Right renal cortex interstitium (tissue), 3 donors: ENCODE data around the gene MRPL30. TPM values are rescaled to one million over a fixed set of nuclear protein-coding genes. Genes with fewer than 3 reads are reported as not detected.
"Not testable (repeated sequence)": the region's sequence is repeated elsewhere in the genome, so short reads cannot be mapped to it uniquely, and the experiment has no call there.

Experiments
- DNase-seq, 3 donors: peaks; one replicate each; pipeline ENCODE4 v3.0.0-alpha.2; 2013; ENCODE audit warnings: low read depth in 3 of 3, low spot score in 2 of 3
- polyA plus RNA-seq, 3 donors: library from polyadenylated mRNA; unstranded; fragments of 120-200 nt; gene quantifications; one replicate each; pipeline ENCODE4 v1.2.1, GENCODE V29; 2013; ENCODE audit not compliant: insufficient read length in 3 of 3

MRPL30 gene
- polyA plus RNA-seq, 3 donors, result 51.9 to 58.8 (median 53.0) TPM

DNA sequence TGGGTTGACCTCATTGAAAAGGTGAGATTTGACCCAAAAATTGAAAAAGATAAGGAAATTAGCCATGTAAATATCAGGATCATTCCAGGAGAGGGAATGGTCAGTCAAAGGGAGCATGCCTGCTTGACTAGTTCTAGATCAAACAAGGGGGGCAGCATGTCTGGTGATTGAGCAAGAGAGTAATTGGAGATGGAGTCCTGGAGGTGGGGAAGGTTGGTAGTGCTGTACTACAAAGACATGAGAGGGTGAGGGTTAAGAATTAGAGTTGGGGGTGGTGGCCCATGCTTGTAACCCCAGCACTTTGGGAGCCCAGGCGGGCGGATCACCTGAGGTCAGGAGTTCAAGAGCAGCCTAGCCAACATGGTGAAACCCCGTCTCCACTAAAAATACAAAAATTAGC is 2.0 kb downstream of the MRPL30 start:
- no peak for DNase-seq

DNA sequence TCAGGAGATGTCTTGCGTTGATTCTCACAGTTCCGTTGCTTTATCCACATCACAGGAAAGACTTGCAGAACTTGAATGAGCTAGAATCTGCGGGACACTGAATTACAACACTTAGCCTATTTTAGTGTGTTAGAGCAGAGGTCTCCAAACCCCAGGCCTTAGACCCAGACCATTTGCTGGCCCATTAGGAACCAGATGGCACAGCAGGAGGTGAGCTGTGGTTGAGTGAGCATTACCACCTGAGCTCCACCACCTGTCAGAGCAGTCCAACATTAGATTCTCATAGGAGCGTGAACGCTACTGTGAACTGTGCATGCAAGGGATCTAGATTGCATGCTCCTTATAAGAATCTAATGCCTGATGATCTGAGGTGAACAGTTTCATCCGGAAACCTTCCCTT is 3.8 kb downstream of the MRPL30 start:
- DNase-seq, result no peak

DNA sequence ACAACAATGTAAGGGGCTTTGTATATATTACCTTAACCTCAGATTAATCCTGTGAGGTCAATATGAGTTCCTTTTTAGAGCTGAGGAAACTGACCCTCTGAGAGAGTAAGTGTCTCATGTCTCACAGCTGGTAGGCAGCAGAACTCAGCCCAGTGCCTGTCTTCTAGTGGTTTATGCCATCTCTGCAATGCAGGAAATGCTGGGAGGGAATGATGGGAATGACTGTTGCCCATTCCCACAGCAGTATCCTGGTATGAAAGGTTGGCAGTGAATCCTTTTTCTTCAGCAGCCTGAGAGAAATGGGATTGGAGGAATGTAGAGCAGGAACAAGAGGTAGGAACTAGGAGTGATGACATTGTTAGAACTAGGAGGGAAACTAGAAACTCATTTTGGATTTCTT is 6.0 kb downstream of the MRPL30 start:
- DNase-seq, result no peak

DNA sequence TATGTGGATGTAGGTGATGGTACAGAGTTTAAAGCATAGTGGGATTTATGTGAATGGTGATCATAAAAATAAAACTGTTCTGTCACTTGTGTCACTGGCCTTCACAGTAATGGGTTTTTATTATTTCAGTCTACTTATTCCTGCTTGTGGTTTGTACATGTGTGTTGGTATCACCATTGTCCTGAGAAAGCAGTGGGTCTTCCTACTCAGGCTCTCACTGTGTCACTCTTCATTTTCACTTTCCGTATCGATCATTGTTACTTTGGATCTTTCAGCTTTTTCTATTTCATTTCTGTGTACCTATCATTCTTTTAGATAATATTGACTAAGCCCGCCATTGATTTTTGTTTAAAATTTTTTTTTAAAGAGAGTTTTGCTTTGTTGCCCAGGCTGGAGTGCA is 7.4 kb downstream of the MRPL30 start:
- DNase-seq, result no peak

DNA sequence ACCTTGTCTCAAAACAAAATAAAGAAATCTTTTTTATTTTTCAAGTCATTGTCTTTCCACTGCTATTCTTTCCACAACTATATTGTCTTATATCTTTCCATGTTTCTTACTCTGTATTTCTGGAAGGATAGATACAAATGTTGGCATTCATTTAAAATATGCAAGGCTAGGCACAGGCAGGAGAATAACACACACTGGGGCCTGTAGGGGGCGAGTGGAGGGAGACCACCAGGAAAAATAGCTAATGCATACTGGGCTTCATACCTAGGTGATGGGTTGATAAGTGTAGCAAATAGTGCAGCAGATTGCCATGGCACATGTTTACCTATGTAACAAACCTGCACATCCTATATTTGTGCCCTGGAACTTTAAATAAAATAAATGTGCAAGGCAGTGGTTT is 9.6 kb downstream of the MRPL30 start:
- DNase-seq, result no peak

DNA sequence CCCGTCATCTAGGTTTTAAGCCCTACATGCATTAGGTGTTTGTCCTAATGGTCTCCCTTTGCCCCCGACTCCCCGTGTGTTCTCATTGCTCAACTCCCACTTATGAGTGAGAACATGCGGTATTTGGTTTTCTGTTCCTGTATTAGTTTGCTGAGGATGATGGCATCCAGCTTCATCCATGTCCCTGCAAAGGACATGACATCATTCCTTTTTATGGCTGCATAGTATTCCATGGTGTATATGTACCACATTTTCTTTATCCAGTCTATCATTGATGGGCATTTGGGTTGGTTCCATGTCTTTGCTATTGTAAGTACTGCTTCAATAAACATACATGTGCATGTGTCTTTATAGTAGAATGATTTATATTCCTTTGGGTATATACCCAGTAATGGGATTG is 11.4 kb downstream of the MRPL30 start:
- not testable (repeated sequence) for DNase-seq

DNA sequence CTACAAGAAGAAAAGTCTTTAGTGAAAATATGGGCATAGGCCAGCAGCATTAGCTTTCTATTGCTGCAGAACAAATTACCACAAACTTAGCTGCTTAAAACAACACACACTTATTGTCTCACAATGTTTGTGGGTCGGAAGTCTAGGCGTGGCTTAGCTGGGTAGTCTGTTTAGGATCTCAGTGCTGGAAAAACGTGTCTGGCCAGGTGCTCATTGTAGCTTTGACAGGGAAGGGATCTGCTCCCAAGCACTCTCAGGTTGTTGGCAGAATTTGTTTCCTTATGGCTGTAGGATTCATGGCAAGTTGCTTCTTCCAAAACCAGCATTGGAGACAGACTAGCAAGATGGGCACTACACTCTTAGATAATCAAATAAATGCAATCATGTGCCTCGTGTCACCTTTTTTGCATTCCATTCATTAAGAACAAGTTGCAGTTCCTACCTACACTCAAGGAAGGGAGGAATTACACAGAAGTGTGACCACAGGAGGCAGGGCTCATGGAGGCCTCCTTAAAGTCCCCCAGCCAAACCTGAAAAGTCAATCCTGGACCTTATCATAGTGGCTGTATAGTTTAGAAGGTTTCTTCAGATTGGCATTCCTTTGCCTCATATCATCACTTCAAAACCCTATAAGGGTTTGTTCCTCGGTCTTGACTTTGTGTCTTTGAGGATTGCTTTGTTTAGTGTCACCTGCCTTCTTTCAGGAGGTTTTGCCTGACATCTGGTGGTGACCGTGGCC is 17.3 kb downstream of the MRPL30 start:
- no peak for DNase-seq

DNA sequence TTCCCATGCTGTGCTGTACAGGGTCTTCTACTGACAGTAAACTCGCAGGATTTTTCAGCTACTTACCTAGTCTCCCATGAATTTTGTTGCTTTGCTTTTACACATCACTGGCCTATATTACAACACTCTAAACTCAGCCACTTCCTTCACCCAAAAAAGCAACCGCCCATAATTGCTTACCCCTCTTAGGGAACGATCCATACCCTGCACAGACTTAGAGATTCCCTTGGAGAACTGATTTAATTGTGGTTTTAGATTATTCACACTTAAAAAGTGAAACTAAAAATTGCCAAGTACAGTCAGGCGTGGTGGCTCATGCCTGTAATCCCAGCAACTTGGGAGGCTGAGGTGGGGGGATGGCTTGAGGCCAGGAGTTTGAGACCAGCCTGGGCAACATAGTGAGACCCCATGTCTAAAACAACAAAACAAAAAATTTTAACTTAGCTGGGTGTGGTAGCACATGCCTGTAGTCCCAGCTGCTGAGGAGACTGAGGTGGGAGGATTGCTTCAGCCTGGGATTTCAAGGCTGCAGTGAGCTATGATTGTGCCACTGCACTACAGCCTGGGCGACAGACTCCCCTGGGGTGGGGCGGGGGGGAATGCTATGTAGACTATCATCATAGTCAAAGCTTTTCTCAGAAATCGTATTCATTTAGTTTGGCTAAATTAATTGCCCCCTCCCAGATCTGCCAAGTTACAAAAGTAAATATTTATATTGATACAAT is 19.3 kb downstream of the MRPL30 start:
- DNase-seq, result no peak

DNA sequence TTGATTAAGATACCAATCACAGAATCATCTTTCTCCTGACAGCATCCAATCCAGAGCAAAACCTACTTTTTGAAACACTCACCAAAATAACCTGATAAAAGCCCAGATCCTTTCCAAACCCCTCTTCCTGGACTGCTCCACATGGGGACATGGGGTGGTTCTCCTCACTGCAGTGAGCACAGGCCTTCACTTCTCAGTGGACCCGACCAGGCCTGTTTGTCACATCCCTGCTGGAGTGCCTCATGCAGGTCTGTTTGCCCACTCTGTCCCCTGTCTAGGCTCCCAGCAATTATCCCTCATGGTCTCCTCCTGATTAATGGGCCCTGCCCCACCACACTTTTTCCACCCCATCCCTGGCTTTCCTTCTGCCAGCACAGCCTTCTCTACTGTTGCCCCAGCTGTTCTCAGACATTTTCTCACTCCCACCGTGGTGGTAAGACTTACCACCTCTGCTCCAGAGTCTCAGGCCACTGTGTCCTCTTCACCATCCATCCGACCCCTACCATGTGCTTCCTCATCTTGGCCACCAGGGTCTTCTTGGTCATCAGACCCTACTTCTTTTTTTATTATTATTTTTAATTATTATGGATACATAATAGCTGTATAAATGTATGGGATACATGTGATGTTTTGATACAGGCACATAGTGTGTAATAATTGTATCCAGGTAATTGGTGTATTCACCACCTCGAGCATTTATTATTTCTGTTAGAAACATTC is 21.1 kb downstream of the MRPL30 start:
- no peak for DNase-seq

DNA sequence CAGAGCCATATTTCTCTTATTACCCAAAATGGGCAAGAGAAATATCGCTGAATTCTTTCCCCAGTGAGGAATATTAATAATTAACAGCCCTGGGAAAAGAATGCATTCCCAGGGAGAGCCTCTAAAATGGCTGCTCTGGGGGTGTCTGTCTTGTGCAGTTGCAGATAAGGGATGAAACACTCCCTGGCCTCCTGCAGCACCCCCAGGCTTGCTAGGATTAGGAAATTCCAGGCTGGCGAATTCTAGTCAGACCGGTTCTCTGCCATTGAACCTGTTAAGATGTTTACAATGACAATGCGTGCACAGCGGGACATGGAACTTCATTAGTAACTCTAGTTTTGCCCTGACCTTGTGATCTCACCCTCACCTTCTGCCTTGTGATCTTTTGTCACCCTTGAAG is 24.5 kb downstream of the MRPL30 start:
- DNase-seq, result no peak

DNA sequence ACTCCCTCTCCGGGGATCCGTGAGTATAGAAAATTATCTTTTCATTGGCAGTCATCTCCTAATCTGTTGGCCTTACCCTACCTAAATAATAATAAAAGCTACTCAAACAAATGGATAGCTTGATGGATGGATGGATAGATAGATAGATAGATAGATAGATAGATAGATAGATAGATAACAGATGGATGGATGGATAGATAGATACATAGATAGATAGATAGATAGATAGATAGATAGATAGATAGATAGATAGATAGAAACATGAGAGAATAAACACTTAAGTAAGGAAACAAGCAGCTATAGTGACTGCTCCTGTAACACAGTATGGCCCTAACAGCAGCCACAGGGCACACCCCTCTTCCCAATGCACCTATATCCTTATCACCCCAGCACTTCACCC is 35.1 kb downstream of the MRPL30 start:
- DNase-seq, result no peak

DNA sequence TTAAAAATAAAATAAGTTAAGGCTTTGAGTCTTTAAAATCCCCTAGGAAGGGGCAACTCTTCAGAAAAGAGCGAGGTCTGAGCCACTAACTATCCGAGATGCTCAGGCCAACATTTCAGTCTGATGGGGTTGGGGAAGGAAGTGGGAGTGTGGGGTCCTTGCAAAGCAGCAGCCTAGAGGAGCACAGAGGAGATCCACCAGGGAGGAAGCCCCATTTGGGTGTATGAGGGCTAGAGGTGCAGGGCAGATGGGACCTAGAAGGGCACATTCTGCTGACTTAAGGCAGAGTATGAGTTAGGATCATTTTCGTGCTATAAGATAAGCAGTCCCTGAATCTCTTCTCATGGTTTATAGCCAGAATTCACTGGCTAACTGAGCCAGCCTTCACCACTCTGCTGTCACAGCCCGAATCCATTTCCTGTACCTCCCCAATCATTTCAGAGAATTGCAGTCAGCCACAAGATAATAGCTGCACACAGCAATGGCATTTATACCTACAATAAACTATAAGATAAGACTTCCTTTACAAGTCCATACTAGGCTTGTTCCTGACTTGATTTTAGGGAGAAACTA is 37.0 kb downstream of the MRPL30 start:
- DNase-seq, result no peak

DNA sequence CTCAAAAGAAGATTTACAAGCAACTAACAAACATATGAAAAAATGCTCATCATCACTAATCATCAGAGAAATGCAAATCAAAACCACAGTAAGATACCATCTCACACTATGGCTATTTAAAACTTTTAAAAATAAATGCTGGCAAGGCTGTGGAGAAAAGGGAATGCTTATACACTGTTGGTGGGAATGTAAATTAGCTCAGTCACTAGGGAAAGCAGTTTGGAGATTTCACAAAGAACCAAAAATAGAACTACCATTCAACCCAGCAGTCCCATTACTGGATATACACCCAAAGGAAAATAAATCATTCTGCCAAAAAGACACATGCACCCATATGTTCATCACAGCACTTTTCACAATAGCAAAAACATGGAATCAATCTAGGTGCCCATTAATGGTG is 52.2 kb downstream of the MRPL30 start:
- DNase-seq, result not testable (repeated sequence)

DNA sequence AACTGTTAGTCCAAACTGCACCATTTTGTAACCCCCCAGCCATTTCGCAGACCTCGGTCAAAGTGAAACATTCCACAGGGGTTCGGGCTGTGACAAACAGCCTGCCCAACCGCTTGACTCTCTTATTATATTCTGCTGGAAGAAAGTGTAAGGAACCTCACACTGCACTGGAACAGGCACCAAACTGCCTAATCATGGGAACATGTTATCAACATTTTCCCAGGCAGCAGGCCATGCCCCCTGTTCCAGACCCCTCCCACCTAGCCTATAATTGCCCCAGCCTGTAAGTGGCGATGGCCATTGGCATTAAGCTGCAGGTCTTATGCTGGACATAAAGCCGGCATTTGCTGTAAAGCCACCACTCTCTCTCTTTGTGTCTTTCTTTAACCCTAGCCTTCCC is 57.6 kb downstream of the MRPL30 start:
- no peak for DNase-seq

DNA sequence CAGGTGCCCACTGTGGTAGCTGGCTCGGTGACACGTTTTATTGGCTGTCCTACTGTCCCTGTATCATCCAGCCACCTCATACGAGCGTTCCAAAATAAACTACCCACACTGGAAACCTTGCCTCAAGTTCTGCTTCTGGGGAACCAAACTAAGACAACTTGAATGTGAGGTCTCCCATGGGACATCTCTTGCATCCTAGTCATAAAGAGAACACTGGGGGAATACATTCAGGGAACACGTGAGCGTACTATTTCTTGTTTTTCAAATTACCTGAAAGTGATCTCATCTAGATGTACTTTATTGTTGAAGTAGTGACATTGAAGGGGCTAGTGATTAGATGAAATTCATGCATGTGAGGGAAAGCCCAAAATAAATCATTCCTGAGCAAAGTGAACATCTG is 59.4 kb downstream of the MRPL30 start:
- DNase-seq, result no peak

DNA sequence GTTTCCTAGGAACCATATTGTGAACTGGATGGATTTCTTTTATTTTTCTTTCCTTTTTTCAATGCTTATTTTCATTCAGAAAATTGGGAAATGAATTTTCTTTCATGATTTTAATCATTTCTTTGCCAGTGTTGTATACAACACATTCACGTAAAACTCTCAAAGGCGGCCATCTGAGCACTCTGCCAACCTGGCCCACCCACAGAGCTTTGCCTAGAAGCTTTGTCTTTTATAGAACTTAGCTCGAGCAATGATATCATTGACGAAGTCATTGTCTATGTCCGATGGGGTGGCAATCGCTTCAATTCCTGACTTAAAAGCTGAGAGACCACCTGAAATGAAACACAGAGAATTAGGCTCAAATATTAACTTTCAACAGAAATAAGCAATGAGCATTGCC is 61.2 kb downstream of the MRPL30 start:
- DNase-seq, result no peak

Other genes with a start within 250 kb of the MRPL30 start
- 1 to 10 TPM; 2.4 to 3.0 (median 2.5) TPM for gene CRACDL, start 245.0 kb upstream of the MRPL30 start, polyA plus RNA-seq
- gene C2orf15, start 39.5 kb upstream of the MRPL30 start, polyA plus RNA-seq, result 10 to 100 TPM; 11.2 to 13.5 (median 12.5) TPM
- 10 to 100 TPM; 12.0 to 13.8 (median 13.3) TPM for gene TSGA10, start 26.2 kb upstream of the MRPL30 start, polyA plus RNA-seq
- gene LIPT1, start 26.2 kb upstream of the MRPL30 start, polyA plus RNA-seq, result 10 to 100 TPM; 12.9 to 15.4 (median 13.6) TPM
- 10 to 100 TPM; 47.2 to 56.4 (median 54.1) TPM for gene MITD1, start 126 bp upstream of the MRPL30 start, polyA plus RNA-seq
- gene LYG2, start 74.5 kb downstream of the MRPL30 start, polyA plus RNA-seq, result under 1 TPM; 0.19 to 0.33 (median 0.24) TPM
- 1 to 10 TPM; 3.1 to 4.1 (median 4.0) TPM for gene LYG1, start 120.0 kb downstream of the MRPL30 start, polyA plus RNA-seq
- gene TXNDC9, start 155.1 kb downstream of the MRPL30 start, polyA plus RNA-seq, result 10 to 100 TPM; 47.4 to 54.5 (median 51.0) TPM
- gene EIF5B, start 156.2 kb downstream of the MRPL30 start, polyA plus RNA-seq, result 10 to 100 TPM; 70.0 to 80.8 (median 72.2) TPM